Breast epithelium (tissue), 3 donors: Measurements from ENCODE around the gene CLSTN2.

Experiments
- POLR2AphosphoS5 ChIP-seq, 3 donors: sonication (generic); formaldehyde crosslinking; IDR thresholded peaks; one replicate each; pipeline ENCODE4 v1.6.1; 2017; ENCODE audit warnings: antibody characterized with exemption in 3 of 3
- TF ChIP-seq, protein P1 (sequence below), 3 donors: fragments of 450-650 bp; IDR thresholded peaks; one replicate each; pipeline ENCODE4 v1.5.1; 2016 to 2017; ENCODE audit warnings: antibody characterized with exemption in 3 of 3, mild to moderate bottlenecking in 3 of 3, moderate library complexity in 3 of 3

DNA sequence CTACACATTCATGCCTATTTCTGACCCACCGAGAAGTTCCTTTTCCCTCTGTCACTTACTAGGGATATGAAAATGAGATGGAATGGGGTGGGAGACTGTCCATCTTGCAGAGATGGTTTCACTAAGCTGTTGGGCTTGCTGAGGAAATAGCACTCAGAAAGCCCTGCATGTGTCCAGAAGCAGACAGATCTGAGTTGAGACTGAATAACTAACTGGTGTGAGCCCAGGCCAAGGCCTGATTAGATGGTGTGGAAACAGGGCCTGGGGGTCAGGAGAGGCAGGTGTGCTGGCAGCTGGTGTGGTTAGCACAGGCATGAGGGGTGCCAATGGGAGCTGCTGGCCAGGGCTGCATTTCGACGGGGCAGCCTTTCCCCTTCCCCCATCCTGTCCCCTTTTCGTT is 72.1 kb downstream of the CLSTN2 start:
- TF ChIP-seq POLR2AphosphoS5 (IDR thresholded peaks at IDR 0.05), result no peak
- TF ChIP-seq, protein P1, sequence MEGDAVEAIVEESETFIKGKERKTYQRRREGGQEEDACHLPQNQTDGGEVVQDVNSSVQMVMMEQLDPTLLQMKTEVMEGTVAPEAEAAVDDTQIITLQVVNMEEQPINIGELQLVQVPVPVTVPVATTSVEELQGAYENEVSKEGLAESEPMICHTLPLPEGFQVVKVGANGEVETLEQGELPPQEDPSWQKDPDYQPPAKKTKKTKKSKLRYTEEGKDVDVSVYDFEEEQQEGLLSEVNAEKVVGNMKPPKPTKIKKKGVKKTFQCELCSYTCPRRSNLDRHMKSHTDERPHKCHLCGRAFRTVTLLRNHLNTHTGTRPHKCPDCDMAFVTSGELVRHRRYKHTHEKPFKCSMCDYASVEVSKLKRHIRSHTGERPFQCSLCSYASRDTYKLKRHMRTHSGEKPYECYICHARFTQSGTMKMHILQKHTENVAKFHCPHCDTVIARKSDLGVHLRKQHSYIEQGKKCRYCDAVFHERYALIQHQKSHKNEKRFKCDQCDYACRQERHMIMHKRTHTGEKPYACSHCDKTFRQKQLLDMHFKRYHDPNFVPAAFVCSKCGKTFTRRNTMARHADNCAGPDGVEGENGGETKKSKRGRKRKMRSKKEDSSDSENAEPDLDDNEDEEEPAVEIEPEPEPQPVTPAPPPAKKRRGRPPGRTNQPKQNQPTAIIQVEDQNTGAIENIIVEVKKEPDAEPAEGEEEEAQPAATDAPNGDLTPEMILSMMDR (IDR thresholded peaks at IDR 0.05), result no peak
